GM21390 (cell line): ENCODE results near the gene ANK3.

Experiments used
- ATAC-seq: cut with Tn5 transposase; IDR thresholded peaks from one replicate; pipeline ENCODE4 v1.9.1; 2021; ENCODE audit not compliant: unreplicated experiment

ANK3 gene

GRCh38 chr10:60348982-60349381, 40.7 kb downstream of the ANK3 start:
- ATAC-seq: no peak

GRCh38 chr10:60347270-60347669, 42.4 kb downstream of the ANK3 start:
- no peak for ATAC-seq

GRCh38 chr10:60346661-60347060, 43.0 kb downstream of the ANK3 start:
- no peak for ATAC-seq

GRCh38 chr10:60343254-60343653, 46.4 kb downstream of the ANK3 start:
- no peak for ATAC-seq

DNA sequence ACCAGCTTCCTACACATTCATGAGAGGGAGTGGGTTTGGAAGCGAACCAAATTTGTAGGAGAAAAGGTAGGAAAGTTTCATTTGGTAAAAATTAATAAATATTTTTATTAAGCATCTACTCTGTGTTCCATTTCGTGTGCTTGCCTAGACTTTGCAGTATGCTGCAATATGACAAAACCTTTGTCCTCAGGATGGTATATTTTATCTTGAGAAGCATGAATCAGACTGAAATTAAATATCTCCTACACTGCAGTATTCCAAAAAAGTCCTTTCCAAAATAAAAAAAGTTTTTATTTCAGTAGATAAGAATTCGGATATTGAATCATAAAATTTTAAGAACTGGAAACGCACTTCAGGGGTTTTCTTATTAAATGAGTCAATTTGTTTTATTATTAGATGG, 47.7 kb downstream of the ANK3 start:
- ATAC-seq: no peak

DNA sequence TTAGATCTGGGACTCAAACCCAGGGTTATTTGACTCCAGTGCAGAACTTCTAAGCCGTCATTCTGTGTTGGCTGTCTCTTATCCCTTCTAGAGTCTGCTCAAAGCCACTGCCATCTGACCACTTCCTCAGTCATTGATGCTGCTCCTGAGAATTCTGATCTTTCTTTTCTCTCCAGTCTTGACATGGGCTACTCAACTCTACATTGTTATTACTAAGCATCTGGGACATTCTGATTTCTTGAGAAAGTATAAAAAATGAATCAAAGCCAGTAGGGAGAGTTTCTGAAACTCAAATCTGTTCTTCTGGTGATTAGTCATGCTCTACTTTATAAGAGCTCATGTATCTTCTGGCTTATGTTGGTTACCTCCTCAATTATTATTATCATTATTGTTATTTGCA, 48.7 kb downstream of the ANK3 start:
- no peak for ATAC-seq

- no peak for ATAC-seq
These were observed 49.9 kb downstream of the ANK3 start for GRCh38 chr10:60339757-60340156.

DNA sequence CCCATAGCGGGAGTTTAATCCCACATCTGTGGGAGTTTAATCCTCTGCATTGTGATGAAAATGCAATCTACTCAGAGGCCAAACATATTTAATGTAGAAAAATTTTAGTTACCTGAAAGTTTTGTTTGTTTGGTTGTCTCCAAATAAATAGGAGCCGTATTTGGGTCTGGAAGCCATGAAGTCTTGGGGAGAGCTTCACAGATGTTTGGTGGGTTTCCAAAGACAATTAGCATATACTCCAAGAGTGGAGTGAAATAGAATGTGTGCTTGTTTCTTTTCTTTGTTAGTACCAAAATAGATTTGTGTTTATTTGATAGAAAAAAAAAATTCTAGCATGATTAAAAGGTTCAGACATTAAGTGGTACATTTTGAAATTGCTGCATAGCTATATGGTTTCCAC, 50.9 kb downstream of the ANK3 start:
- ATAC-seq: no peak

GRCh38 chr10:60338002-60338564, 51.6 kb downstream of the ANK3 start:
- no peak for ATAC-seq

DNA sequence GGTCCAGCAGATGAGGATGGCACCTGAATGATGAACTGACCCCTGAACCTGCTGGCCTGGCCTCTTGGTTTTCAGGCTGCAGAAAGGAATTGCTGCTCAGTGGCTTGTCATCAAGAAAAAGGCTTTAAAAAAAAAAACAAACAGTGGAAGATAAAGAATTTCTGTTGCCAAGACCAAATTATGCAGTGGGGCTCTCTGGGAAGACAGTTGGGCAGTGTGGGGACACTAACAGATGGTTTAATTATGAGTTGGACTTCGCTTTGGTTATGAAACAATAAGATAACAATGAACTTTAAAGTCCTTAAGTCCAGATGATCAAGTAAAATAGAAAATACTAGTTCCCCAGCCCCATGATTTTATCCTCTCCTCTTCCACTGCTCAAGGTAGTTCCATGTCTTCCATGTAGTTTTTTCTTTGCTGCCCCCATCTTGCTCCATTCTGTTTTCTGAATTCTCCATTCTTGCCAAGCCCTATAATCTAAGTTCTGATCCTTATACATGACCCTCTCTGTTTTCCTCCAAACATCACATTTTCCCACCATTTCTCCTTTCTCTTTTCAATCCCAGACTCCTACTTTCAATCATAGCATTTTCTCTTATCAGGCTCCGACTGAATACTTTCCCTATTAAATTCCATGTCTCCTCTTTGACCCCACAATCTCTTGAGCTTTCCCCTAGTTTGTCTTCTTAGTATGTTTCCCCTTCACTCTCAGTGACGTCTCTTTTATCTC, 52.6 kb downstream of the ANK3 start:
- ATAC-seq: no peak

GRCh38 chr10:60335708-60336107, 54.0 kb downstream of the ANK3 start:
- peak; percentile 77 for ATAC-seq

DNA sequence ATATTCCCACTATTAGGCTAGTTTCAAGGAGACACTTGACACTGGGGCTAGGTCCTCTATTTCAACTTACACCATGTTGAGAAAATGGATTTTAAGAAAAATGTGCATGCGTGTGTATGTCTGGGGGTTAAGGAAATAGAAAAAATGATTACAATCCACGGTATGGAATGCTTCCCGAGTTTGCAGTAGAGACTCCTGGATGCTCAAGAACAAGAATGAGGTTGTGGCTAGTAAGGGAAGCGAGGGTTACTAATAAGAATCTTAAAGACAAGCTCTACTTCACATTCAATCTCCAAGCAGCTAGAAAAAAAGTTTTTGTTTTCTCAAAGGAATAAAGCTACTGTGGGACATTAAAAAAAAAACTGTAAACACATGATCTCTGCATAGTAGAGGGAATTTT, 54.7 kb downstream of the ANK3 start:
- no peak for ATAC-seq

GRCh38 chr10:60332371-60332770, 57.3 kb downstream of the ANK3 start:
- ATAC-seq: no peak

DNA sequence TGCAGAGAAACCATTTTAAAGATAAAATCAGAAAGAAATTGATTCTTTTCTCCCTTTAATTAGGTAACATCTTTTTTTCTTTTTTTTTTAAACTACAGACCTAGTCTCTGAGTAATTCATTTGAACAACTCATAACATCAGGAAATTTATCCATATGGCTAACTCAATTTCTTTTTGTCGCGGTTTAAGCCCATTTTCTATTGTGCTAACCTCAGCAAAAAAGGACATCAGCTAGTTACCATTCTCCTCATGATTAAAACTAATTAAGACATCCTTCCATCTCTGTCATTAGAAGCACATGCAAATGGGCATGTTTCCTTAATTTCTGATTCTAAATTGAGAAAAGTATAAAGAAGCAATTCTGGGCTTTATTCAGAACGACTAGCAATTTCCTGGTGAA, 57.8 kb downstream of the ANK3 start:
- no peak for ATAC-seq

GRCh38 chr10:60323162-60323561, 66.5 kb downstream of the ANK3 start:
- ATAC-seq: no peak

DNA sequence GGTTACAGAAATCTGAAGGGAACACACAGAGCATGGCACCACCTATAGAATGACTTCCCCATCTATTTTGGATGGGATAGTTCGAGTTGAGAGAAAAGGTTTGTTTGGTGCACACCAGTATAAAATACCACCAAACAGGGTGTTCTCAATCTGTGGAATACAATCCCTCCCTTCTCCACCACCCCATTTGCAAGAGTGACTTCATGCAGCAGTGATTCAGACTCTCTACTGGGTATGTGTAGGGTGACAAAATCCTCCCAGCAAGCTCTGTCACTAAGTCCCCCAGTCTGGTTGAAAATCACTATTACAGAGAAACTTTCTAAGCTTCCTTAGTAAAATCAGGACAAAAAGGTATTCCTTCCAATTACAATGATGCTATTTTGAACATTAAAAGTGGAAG, 69.0 kb downstream of the ANK3 start:
- no peak for ATAC-seq

DNA sequence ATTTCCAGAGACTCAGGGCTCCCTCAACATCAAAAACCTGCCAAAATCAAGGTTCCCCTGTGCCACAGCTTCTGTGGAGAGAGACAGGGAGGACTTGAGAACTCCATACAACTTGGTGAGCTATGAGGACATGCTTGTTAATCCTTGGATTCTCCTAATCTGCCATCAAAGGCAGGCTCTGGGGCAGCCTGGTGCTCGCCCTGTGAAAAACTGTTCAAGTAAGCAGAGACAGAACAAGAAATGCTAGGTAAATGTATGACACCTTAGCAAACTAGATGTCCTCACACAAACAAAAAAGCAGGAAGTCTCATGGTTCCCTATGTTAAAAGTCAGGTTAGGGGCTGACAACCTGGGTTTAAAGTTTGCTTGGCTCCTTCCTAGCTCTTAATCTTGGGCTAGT, 73.6 kb downstream of the ANK3 start:
- ATAC-seq: no peak

DNA sequence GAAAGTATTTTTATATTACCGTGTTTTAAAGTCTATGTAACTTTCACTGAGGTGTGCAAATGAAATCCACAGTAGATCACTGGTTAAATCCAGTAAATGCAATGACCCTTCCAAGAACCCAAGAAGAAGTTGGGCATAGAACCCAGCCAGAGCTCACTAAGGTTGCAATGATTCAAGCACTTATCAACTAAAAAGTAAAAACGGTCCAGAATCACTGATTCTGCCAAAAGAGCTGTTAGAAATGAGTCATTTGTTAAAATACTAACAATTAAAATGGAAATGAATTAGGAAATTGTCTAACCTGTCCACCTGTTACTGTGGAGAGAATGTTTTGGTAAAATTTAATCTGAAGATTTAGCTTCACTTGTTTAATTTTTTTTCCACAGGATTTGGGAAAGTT, 74.4 kb downstream of the ANK3 start:
- no peak for ATAC-seq

DNA sequence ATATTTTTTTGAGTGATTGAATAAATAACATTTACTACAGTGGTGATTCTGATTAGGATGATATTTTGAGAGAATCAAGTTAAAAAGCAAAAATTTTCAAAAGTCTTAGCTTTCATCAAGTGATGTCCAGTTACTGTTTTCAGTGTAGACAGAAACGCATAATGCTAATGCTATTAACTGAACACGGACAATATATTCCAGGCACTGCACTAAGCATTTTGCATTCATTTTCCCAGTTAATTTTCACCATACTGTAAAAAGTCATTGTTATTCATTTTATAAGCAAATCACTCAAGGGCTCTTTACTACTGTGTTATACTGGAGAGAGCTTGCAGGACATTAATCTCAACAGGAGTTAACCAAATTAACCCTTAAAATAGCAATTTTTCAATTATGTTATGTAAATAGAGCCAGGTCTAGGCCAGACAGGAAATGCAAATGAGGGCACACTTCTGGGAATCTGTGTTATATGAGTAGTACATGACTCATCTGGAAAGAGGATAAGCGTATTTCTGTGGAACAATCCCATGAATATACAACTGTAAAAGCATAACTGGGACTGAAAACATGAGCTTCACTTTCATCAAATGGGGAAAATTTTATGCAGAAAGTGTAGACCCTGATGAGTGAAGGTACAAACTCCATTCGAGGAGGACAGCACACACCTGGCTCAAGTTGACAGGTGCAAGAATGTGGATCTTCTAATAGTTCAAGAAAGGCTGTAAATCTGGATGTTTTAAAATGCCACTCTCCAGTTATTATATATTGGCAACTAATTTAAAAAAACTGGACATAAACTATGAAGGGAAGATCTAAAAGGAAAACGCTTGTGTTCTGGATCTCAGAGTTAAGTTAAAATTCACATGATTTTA, 75.4 kb downstream of the ANK3 start:
- ATAC-seq: no peak

DNA sequence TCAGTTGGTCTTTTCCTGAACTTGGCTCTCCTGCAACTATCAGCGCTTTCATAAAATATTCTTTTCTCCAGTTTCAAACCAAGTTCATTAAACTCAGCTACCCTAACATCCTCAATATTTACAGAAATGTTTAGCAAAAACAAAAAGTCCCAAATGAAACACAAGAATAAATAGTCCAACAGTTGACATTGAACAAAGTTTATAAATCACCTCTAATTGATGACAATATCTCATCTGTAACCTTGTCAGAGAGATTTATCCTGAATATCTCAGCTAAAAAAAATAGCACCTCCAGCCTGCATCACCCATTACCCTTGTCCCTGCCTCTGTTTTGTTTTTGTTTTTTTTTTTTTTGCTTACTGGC, 76.1 kb downstream of the ANK3 start:
- no peak for ATAC-seq

GRCh38 chr10:60312818-60313588, 76.7 kb downstream of the ANK3 start:
- ATAC-seq: no peak
